IPS DF 4.7 (cell line): ENCODE measurements around the gene TCEANC.
A peak's percentile ranks its signal among the peaks of the same experiment; 100 is the strongest.
"Not testable (repeated sequence)": the region's sequence is repeated elsewhere in the genome, so short reads cannot be mapped to it uniquely, and the experiment has no call there.

Experiments used
- DNase-seq: peaks from one replicate; pipeline ENCODE4 v3.0.0-alpha.2; 2013; ENCODE audit warnings: low spot score; ENCODE audit errors: extremely low read depth

The TCEANC gene, protein sequence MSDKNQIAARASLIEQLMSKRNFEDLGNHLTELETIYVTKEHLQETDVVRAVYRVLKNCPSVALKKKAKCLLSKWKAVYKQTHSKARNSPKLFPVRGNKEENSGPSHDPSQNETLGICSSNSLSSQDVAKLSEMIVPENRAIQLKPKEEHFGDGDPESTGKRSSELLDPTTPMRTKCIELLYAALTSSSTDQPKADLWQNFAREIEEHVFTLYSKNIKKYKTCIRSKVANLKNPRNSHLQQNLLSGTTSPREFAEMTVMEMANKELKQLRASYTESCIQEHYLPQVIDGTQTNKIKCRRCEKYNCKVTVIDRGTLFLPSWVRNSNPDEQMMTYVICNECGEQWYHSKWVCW

DNA sequence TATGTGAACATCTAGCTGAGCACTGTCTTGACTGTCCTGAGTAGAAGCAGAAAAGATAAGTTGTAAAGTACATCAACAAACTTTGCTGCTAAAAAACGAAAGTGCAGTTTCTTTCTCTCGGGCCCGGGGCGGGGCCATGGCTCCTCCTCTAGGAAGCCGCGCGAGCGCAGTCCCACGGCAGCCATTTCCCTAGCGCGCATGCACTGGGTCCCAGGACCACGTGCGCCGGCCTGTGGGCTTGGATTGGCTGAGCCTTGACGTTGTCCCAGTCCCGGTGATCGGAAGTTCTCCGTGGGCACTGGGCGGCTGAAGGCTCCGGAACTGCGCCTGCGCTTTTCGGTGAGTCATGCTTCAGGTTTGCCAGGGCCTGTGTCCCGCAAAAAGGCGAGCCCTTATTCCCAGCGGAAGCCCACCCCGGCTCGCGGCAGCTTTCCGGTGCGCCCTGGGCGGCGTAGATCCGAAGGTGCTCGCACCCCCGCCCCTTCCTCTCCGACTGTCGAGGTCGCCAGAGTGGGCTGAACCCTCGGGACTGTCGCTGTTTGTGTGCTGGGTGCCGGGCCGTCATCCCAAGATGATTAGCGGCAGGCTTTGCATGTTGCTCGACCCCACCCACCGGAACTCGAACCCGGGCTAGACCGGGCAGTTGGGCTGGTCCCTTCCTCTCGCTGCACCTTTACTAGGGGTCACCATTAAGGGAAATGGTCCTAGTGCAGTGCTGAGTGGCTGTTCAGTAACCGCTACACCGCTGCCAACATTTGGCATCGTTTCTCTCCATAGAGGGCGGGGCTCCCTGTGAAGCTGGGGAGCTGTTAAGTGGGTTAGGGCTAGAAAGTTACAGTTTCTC, at the start of gene TCEANC:
TSS of gene TCEANC (plus strand) at position 292 of the 844 bp plus-strand sequence. CDS start 9,368 bp downstream, outside the sequence.
- DNase-seq: peak; percentile 53

DNA sequence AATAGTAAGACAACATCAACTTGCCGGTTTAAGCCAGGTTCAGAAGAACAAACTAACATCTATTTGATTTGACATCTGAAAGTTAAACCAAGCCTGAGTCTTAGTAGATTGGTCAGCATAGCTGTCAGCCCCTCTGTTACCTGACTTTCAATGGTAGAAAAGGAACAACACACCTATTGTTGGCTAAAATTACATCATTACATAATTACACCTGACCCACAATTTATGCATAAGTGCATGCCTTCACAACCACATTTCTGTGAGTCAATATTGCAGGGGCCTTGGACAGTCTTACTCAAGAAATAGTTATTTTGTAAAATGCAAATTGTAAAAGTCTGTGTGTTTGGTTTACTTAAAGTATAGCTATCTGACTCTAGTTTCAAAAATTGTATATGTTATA, 47.3 kb upstream of the TCEANC start:
- DNase-seq: no peak

DNA sequence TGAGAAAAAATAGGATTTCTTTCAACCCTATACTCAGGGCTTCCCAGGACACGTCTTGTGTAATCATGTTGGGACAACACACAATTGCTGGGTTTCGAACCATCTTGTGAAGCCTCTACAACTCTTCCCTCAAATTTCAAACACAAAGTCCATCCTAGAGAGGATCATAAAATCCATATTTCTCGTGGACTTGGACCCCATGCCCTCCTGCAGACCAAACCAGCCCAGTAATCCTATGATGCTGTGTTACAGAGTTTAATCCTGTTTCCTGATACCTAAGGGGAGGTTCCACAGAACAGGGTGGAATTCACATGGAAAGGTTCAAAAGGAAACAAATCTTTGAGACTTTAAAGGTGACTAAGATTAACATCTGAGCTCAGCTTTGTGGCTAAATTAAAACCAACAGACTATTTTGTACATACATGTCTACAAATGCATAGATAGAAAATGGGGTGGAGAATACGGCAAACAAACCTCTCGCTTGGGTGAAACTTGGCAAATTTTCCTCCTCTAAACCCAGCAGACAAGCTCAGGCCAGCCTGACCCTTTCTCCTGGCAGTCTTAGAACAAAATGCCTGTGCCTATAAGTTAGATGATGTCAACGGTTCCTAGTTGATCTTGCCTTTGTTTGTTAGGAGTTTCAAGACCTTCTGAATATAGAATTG, 45.5 kb upstream of the TCEANC start:
- DNase-seq: no peak

DNA sequence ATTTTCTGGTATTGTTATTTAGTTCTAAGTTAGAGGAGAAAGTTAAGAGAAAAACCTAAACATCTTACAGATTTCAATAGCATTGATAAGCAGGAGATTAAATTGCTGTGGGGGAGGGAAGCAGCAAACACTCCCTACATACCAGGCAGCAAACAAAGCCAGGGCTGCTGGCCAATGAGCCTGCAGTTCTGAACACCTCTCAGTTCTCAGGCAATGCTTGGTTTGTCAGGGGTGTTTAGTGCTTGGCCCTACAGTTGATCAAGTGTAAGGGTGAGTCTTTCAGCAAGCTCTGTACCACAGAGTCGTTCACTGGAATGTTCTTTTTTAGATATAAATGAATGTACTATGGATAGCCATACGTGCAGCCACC, 45.0 kb upstream of the TCEANC start:
- no peak for DNase-seq

DNA sequence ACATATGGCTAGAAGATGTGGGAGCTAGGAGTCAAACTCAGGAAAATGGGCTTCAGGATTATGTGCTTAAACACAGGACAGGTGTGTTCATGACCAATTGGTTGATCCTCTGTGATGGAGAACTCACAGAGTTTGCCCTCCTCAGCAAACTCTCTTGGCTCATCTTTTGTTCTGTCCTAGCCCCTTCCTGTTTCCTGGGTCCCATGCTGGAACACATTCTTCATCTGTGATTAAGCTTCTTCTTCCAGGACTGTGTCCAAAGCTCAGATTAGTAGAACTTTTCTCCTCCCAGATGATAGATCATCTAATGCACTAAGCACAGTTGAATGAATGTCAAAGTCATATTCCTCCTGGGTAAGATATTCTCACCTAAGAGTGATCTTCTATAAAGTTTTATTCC, 38.8 kb upstream of the TCEANC start:
- DNase-seq: no peak

DNA sequence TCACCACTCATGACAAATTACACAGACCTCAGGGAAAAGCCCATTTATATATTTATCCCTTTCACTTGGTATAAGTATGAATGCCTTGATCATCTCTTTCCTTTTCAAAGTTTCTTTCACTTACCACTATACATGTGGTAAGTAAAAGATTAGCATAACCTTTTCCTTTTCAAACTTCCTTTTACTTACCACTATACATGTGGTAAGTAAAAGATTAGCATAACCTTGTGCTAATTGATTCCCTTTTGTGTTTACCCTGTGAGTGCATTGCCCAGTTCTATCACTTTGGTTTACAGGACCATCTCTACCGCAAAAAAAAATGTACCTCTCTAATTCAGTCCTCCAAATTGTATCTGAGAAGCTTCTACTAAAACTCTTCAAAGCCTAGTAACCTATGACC, 32.7 kb upstream of the TCEANC start:
- peak; percentile 19 for DNase-seq

DNA sequence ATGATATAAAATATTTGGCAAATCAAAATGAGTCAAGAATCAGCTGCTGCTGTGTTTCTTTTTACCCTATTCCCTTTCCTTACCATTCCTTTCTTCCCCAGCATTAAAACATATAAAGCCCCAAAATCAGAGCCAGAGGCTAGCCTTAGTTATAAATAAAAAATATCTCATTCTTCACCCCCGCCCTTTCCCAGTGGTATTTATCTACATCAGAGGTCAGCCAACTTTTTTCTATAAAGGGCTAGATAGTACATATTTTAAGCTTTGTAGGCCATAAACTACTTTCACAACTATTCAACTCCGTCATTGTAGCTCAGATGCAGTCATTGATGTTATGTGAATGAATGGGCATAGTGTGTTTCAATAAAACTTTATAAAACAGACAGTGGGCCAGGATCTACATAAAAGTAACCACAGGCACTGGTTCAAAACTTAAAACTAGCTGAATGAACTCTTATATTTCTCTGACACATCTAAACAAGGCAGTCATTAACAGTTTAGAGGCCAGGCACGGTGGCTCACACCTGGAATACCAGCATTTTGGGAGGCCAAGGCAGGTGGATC, 30.5 kb upstream of the TCEANC start:
- DNase-seq: no peak

DNA sequence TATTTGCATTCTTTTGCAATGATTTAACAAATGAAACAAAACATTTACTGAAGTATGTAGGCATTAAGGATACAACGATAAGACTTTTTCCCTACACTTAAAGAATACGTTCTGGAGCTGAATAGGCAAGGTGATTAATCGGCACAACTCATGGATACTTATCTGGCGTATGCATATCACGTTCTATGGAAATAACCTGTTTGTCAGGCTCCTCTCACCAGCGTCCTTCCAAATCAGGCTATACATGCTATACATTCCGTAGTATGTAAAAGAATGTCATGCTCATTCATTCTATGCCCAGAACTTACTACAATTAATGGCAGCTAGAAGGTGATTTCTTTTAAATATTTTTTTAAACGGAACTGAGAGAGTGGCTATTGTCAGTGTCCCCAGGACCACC, 25.6 kb upstream of the TCEANC start:
- no peak for DNase-seq

DNA sequence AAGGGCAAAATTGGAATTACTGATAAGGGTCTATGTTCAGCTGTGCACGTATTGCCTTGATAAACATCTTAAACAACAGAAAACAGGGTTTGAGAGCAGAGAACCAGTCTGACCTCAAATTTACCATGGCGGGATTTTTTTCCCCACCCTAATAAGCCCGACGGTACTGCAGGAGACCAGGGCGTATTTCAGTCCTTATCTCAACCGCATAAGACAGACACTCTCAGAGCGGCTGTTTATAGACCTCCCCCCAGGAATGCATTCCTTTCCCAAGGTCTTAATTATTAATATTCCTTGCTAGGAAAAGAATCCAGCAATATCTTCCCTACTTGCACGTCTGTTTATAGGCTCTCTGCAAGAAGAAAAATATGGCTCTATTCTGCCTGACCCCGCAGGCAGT, 15.7 kb upstream of the TCEANC start:
- not testable (repeated sequence) for DNase-seq

DNA sequence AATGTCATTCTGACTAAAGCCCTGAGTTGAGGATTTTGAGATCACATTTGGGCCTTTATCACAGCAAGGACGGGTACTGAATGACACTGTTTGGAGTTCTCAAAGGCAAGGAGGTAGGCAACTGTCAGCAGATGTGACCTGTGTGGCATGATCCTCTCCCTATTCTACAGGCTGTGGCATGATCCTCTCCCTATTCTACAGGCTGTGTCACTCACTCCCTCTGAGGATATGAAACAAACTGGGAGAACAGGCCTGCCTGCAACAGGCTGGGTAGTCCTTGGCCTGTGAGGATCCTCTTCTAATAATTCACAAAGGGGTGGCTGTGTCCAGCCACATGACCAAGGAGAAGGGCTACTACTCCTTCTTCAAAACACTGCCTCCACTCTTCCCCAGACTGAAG, 14.9 kb upstream of the TCEANC start:
- no peak for DNase-seq

DNA sequence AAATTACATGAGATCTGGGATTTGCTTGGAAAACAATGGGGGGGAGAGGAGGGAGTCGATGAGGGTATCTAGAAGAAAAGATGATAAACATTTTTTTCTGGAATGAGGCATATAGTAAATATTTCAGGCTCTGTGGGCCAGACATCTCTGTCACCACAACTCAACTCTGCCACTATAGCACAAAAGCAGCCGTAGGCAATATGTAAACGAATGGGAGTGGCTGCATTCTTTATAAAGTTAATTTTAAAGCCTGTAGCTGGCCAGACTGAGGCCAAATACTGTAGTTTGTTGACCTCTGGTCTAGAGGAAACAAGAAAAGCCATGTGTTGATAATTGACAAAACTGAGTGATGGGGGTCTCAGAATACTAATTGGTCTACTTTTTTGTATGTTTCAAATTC, 14.1 kb upstream of the TCEANC start:
- no peak for DNase-seq

DNA sequence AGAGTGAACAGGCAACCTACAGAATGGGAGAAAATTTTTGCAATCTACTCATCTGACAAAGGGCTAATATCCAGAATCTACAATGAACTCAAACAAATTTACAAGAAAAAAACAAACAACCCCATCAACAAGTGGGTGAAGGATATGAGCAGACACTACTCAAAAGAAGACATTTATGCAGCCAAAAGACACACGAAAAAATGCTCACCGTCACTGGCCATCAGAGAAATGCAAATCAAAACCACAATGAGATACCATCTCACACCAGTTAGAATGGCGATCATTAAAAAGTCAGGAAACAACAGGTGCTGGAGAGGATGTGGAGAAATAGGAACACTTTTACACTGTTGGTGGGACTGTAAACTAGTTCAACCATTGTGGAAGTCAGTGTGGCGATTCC, 11.3 kb upstream of the TCEANC start:
- DNase-seq: not testable (repeated sequence)

DNA sequence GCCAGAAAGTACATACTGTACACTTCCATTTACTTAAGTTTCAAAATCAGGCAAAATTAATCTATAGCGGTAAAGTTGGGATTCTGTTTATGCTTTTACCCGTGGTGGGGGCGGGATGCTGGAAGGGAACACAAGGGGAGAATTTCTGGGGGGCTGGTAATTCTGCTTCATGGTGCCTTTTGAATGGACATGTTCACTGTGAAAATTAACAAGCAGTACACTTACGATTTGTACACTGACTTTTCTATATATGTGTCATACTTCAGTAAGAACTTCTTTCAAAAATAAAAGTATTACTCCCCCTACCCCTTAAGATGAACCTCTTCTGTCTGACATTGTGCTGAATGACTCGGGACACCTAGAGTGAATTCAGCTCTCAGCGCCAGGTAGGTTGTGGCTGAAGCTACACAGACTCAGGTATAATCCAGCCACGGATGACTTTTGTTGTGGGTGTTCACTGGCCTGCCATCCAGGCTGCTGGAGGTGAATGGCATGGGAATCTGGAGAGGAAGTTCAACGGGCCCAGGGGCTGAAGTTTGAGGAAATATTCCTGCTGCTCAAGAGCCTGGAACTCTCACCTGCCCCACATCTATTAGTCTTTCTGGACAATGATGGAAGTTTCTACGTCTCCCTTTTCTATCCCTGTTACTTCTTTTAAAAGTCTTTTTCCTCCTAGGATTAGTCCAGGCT, 7.3 kb upstream of the TCEANC start:
- DNase-seq: no peak

DNA sequence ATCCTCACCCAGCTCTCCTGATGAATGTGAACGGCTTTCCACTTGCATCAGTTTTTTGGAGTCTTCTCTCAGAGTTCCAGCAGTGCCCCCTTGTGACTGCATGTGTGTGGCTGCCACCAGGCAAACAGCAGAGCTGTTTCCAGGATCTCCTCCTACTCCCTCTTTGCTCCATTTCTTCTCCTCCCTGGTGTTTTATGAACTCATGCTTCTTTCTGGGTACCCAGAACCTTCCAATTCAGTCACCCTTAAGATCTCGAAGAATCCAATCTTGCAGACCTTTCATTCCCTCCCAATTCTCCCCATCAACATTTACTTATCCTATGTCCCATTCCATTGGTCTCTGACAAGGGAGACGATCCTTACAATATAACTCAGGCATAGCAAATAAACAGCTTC, 6.8 kb upstream of the TCEANC start:
- DNase-seq: peak; percentile 22

DNA sequence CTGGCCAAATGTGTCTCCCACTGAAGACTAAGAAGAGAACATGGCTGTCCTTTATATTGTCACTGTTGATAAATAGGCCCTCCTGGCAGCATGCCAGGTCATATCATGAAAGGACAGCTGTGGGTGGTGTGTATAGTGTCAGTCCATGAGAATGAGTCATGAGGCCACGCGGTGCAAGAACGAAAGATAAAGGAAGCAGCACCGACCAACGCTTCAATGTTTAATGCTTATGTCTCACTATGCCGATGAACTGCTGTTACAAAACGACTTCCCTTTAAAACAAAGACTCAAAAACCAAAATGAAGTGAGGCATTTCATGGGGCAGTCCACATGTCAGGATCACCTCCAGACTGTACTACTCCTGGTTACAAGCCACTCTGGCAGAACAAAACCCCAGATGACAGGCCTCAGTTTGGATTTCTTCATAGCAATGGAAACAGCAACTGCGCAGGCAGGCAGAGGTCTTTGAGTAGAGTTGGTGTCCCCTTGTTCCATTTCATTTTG, 5.2 kb upstream of the TCEANC start:
- no peak for DNase-seq

DNA sequence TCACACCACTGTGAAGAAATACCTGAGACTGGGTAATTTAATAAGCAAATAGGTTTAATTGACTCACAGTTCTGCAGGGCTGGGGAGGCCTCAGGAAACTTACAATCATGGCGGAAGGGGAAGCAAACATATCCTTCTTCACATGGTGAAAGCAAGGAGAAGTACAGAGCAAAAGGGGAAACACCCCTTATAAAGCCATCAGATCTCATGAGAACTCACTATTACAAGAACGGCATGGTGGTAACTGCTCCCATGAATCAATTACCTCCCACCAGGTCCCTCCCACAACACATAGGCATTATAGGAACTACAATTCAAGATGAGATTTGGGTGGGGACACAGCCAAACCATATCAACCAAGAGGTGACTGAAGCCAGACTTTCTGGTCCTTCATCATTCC, 4.6 kb upstream of the TCEANC start:
- not testable (repeated sequence) for DNase-seq

DNA sequence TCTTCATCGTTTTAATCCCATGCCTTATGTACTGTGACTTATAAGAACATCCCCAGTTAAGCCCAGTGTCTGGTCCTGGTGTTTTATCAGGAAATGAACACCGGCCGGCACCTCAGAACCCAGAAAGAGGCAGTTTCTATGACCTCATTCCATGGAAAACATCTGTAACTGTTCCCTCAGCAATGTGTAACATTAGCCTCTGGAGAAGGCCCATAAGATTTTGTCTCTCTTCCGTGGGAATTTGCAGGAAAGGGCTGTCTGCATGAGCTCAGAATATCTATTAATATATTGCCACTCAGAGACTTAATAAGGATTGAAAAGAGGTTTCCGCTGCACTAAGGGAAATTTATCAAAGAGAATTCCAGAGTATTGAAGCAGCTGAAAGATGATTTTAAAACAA, 3.1 kb upstream of the TCEANC start:
- DNase-seq: no peak

DNA sequence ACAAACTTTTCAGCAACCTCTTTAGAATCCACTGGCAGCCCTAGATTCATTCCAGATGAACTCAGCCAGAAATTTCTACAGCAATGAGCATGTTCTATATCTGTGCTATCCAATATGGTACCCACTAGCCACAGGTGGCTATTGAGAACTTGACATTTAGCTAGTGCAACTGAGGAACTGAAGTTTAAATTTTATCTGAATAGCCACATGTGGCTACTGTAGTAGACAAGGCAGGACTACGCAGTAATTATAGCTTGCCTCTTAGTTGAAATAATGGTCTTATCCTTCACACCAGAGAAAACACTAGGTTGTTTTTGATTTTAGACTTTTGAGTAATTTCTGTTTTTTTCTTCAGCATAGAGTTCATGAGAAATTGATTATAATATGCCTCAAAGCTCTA, 2.6 kb upstream of the TCEANC start:
- no peak for DNase-seq

DNA sequence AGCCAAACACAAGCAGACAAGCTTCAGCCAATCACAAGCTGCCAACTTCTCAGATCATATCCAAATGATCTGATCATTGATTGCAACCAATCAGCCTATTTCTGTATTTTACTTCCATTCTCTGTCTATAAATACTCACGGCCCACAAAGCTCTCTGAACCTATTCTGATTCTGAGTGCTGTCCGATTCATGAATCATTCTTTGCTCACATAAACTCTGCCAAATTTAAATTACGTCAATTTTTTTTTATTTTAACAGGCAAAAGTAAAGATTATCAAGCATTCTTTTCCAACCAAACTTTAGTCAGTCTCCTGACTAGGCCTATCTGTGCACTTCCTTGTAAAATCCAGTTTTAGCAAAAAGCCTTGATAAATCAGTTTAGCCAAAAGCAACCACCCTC, 1.8 kb upstream of the TCEANC start:
- no peak for DNase-seq

DNA sequence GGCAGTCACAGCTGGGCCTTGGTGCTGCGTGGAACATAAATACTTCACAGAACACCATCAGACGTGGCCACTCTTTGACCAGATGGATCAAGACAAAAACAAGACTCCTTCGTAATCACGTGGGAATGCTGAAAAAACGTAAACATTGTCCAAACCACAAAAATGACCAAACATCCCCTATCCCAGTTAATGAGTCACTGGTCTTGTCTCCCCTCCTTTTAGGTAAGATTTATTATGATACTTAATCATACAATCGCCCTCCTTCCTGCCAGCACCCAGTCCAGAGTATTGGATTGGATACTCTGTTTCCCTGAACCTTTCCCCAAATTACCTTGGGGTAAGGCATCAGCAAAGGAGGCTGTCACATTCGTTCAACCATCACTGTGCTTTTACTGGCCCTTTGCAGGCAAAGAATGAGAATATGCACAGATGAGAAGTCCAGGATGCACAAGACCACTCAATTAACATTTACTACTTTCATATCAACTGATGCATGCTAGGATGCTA, 601 bp upstream of the TCEANC start:
- no peak for DNase-seq

DNA sequence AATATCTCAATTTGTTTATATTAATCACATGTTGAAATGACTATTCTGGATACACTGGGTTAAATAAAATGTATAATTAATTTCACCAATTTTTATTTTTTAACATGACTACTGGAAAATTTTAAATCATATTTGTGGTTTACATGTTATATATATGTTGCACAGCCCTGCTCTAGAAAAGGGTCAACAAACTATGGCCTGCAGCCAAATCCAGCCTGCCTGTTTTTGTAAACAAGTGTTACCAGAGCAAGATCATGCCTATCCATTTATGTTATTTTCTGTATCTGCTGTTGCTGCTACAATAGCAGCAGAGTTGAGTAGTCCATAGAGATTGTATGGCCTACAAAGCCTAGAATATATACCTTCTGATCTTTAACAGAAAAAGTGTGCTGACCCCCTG, 1.2 kb downstream of the TCEANC start:
- no peak for DNase-seq
